H7 (cell line): Measurements from ENCODE around the gene SUPT5H. TPM values are rescaled to one million over a fixed set of nuclear protein-coding genes. Genes with fewer than 3 reads are reported as not detected.

Experiments
- DNase-seq: peaks from one replicate; pipeline ENCODE4 v3.0.0; 2012
- H3K27me3 ChIP-seq: 2 replicates; pipeline ENCODE4 v1.6.0; 2011; ENCODE audit warnings: mild to moderate bottlenecking, low read length; ENCODE audit not compliant: control insufficient read depth, insufficient read depth
- H3K36me3 ChIP-seq: replicated peaks from 2 replicates; pipeline ENCODE4 v1.5.1; 2011; ENCODE audit warnings: low read length; ENCODE audit not compliant: control insufficient read depth, insufficient read depth
- H3K4me3 ChIP-seq: 2 replicates; pipeline ENCODE4 v1.5.1; 2011; ENCODE audit warnings: low read depth, mild to moderate bottlenecking, control low read depth, low read length, moderate library complexity; ENCODE audit not compliant: insufficient read depth
- total RNA-seq: library from RNA; depleted of rRNA; stranded (reverse); fragments of >200 nt; shearing (Covaris generic); gene quantifications from 2 replicates; pipeline ENCODE4 v1.2.3, GENCODE V29; 2014

SUPT5H gene
- total RNA-seq, 1 experiment from 2014 or later, result 82.1 TPM

DNA sequence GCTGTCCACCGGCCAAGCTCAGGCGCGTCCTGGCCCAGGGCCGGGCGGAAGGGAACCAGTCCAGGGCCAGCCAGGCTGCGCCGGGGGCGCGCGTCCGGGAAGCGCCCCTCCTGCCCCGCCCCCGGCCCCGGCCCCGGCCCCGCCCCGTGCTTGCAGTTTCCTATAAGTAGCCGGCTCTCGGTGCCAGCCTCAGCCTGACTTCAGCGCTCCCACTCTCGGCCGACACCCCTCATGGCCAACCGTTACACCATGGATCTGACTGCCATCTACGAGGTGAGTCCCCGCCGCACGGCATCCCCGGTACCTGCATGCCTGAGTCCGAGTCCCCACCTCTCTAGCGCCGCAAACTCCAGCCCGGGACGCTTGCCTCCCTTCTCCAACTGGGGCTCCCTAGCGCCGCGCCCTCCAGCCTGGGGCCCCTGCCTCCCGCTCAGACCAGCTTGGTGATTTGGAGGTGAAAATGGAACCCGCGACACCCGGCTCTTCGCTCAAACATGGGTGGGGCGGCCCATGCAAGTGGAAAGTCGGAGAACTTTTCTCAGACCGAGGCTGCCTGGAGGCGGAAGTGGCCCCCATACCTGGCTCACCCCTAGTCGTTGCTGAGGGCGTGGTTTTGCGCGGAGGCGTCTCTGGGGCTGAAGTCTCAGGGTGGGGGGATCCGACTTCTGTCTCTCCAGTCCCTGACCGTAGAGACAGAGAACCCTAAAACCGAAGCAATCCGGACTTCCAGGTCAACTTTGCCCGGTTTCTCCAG, 38.5 kb upstream of the SUPT5H start, which contains the start of gene ZFP36:
Gene ZFP36 (plus strand): TSS at position 192 of the 754 bp plus-strand sequence. CDS start 58 bp downstream, at position 250.
- peak; percentile 96 for DNase-seq
- H3K27me3 ChIP-seq, result no peaks in the 10 kb centered on the region
- peak within 1 kb of the TSS; percentile 94 for H3K4me3 ChIP-seq
- peaks cover 3% of the 10 kb centered on the region; the same call in 1 of the 2 replicates for H3K36me3 ChIP-seq

DNA sequence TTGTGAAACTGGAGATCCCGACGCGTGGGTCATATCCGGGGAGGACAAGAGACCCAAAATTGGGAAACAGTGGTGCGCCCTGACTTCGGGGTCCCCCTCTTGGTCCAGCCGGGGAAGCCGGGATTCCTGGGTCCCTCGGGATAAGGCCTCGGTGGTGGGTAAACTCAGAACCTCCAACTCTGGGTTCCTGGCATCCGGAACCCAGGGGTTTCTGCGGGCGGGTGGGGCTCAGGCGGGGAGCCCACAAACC, 38.0 kb upstream of the SUPT5H start:
- Histone ChIP-seq H3K36me3 (peaks cover 3% of the 10 kb centered on the region; the same call in 1 of the 2 replicates), H3K27me3 (no peaks in the 10 kb centered on the region), H3K4me3 (peak overlapping the region; percentile 94)
- no peak for DNase-seq

DNA sequence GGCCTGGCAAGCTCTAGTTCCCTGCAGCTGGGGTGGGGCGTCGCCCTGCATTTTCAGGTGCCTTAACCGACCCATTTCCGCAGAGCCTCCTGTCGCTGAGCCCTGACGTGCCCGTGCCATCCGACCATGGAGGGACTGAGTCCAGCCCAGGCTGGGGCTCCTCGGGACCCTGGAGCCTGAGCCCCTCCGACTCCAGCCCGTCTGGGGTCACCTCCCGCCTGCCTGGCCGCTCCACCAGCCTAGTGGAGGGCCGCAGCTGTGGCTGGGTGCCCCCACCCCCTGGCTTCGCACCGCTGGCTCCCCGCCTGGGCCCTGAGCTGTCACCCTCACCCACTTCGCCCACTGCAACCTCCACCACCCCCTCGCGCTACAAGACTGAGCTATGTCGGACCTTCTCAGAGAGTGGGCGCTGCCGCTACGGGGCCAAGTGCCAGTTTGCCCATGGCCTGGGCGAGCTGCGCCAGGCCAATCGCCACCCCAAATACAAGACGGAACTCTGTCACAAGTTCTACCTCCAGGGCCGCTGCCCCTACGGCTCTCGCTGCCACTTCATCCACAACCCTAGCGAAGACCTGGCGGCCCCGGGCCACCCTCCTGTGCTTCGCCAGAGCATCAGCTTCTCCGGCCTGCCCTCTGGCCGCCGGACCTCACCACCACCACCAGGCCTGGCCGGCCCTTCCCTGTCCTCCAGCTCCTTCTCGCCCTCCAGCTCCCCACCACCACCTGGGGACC, 37.6 kb upstream of the SUPT5H start:
- Histone ChIP-seq H3K4me3 (peak overlapping the region; percentile 94), H3K36me3 (peaks cover 3% of the 10 kb centered on the region; the same call in 1 of the 2 replicates), H3K27me3 (no peaks in the 10 kb centered on the region)
- DNase-seq, result peak; percentile 69

DNA sequence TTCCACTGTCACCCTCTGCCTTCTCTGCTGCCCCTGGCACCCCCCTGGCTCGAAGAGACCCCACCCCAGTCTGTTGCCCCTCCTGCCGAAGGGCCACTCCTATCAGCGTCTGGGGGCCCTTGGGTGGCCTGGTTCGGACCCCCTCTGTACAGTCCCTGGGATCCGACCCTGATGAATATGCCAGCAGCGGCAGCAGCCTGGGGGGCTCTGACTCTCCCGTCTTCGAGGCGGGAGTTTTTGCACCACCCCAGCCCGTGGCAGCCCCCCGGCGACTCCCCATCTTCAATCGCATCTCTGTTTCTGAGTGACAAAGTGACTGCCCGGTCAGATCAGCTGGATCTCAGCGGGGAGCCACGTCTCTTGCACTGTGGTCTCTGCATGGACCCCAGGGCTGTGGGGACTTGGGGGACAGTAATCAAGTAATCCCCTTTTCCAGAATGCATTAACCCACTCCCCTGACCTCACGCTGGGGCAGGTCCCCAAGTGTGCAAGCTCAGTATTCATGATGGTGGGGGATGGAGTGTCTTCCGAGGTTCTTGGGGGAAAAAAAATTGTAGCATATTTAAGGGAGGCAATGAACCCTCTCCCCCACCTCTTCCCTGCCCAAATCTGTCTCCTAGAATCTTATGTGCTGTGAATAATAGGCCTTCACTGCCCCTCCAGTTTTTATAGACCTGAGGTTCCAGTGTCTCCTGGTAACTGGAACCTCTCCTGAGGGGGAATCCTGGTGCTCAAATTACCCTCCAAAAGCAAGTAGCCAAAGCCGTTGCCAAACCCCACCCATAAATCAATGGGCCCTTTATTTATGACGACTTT, 36.8 kb upstream of the SUPT5H start:
- peaks cover 3% of the 10 kb centered on the region; the same call in 1 of the 2 replicates for H3K36me3 ChIP-seq
- H3K27me3 ChIP-seq, result no peaks in the 10 kb centered on the region
- DNase-seq, result no peak
- H3K4me3 ChIP-seq, result no peak overlapping the region

DNA sequence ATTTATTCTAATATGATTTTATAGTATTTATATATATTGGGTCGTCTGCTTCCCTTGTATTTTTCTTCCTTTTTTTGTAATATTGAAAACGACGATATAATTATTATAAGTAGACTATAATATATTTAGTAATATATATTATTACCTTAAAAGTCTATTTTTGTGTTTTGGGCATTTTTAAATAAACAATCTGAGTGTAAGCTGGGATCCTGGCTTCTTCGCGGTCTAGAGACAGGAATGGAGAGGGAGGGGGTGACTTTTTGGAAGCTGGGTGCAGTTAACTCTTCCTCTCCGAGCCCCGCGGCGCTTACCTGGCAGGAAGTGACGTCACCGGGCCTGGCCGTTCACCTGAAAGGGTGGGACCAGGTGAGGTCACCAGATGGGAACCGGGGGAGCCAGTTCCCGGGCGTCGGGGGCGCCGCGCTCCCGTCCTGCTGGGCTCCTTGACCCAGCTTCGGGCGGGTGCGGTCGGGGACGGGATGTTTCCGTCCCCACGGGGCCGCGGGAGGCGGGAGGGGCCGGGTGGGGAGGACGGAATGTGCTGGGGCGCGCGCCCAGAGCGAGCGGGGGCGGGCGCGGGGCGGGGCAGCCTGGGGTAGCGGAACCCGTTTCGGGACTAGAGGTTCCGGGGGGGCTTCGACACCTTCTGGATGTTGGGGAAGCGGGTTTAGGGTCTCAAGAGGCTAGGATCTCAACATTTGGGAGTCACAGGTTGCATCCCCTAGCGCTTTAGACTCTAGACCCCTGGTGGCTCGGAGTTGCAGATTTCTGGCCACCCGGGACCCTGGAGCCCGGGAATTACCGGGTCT, 36.0 kb upstream of the SUPT5H start:
- Histone ChIP-seq H3K36me3 (peaks cover 3% of the 10 kb centered on the region; the same call in 1 of the 2 replicates), H3K4me3 (peak overlapping the region; percentile 84), H3K27me3 (no peaks in the 10 kb centered on the region)
- peak; percentile 96 for DNase-seq

DNA sequence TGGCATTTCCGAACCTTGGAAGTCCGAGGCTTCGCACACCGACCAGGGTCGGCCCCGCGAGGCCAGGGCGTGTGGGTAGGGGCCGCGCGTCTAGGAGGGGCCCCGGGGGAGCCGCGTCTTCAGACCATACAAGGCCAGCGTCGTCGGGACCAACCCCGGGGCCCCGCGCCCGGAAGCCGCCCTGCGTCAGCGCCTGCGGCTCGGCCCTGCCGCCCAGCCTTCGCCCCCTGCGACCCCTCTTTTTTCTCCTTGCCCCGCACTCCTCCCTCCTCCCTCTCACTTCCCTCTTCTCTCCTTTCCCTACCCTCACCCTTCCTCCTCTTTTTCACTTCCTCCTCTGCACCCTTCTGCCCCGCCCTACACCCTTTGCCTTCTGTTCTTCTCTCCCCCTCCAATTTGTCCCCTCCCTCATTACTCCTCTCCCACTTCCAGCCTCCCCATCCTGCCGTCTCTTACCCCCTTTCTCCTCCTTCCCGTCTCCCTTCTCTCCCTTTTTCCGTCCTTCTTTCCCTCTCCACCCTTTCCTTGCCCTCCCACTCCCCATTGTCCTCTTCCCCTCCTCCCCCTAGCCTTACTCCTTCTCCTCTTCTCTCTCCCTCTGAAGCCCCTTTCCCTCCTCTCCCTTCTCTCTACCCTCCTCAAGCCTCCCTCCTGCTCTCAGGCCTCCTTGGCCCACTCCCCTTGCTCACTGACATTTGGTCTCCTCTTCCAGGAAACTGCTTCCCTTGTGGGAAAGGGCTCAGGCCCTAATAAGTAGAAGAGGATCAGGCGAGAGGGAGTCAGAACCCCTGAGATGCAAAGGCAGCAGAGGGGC, 35.2 kb upstream of the SUPT5H start:
- peak; percentile 86 for DNase-seq
- Histone ChIP-seq H3K27me3 (no peaks in the 10 kb centered on the region), H3K4me3 (peak overlapping the region; percentile 84), H3K36me3 (peaks cover 3% of the 10 kb centered on the region; the same call in 1 of the 2 replicates)

DNA sequence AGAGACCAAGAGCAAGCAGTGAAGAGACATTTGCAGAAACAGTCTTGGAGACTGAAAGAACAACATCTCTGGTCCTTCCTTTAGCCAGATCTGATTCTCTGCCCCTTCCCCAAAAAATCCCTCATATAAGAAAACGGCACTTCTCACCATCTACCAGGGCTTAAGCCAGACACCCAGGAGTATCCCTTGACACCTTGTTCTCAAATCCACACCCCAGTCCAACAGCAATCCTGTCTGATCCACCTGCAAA, 34.6 kb upstream of the SUPT5H start:
- Histone ChIP-seq H3K4me3 (peak overlapping the region; percentile 84), H3K27me3 (no peaks in the 10 kb centered on the region), H3K36me3 (peaks cover 5% of the 10 kb centered on the region)
- DNase-seq, result no peak

DNA sequence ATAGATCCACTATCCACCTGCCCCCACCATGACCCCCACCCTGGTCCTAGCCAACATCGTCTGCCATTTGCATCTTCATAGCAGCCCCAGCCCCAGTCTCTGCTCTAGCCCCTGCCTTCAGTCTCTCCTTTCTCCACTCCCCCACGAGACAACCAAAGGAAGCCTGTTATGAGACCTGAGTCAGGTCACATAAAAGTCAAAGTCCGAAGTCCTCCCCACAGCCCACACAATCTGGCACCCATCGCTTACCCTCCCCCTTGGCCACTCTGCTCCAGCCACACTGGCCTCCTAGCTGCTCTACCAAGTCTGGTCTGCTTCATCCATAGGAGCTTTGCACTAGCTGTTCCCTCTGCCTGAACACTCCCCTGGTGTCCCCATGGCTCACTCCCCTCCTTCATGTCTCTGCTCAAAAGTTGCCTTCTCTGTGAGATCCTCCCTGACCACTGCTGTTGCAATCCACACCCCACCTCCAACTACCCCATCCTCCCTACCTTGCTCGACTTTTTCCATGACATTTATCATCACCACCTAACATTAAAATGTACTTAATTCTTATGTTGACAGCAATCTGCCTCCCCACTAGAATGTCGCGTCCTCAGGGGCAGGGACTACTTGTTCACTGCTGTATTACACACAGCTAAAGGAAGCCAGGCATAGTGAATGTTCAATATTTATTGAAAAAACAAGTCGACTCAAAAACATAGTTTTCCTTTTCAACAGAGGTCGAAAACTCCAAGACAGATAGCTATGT, 34.1 kb upstream of the SUPT5H start:
- Histone ChIP-seq H3K27me3 (no peaks in the 10 kb centered on the region), H3K4me3 (no peak overlapping the region), H3K36me3 (peaks cover 10% of the 10 kb centered on the region)
- DNase-seq, result no peak

DNA sequence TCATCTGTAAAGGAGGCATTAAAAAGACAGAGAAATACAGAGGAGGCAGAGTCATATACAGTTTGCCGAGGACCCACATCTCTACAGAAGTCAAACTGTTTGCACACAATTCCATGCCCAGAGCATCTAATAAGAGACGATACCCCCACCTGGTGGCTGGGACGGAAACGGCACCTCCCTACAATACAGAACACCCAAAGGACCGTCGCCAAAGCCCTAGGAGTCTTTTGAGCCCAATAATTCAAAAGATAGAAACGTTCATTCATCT, 33.6 kb upstream of the SUPT5H start:
- peaks cover 12% of the 10 kb centered on the region for H3K36me3 ChIP-seq
- DNase-seq, result peak; percentile 84

DNA sequence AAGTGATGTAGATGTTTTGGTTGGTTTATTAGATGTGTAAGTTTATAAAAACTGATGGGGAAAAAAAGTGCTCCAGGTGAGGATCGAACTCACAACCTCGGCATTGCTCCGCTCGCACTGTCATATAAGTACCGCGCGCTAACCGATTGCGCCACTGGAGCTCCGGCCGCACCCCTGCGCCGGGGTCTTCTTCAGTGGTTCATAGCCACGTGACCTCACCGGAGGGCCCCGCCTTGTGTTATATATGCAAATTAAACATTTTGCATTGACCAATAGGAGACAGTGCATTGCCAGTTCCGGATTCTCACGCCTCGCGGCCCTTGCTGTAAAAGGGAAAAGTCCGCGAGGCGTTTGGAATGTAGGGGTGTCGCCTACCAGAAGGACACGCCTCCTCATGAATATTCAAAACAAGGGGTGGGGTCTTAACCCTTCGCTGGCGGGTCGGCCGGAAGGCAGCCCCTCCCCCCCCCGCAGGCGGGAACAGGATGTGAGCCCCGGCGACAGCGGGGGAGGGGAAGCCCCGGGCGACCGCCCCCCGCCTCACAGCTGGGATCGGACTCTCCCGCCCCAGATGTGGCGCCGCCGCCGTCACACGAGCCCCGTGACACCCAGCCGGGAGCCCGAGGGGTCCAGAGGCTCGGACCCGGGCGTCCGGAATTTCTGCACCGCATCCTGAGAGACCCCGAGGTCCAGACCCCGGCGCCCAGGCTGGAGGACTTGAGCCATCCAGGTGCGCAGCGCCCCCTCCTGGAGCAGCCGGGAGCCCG, 33.1 kb upstream of the SUPT5H start, which contains the start of gene PLEKHG2:
Gene PLEKHG2 (plus strand): TSS at position 570 of the 767 bp plus-strand sequence. CDS start 1,418 bp downstream, outside the sequence.
- peaks cover 14% of the 10 kb centered on the region for H3K36me3 ChIP-seq
- H3K4me3 ChIP-seq, result peak within 1 kb of the TSS; percentile 87
- no peaks in the 10 kb centered on the region for H3K27me3 ChIP-seq
- DNase-seq, result peak; percentile 99

More for the DNA sequence above, 33.6 kb upstream of the SUPT5H start:
- Histone ChIP-seq H3K27me3 (no peaks in the 10 kb centered on the region), H3K4me3 (peak overlapping the region; percentile 38)

DNA sequence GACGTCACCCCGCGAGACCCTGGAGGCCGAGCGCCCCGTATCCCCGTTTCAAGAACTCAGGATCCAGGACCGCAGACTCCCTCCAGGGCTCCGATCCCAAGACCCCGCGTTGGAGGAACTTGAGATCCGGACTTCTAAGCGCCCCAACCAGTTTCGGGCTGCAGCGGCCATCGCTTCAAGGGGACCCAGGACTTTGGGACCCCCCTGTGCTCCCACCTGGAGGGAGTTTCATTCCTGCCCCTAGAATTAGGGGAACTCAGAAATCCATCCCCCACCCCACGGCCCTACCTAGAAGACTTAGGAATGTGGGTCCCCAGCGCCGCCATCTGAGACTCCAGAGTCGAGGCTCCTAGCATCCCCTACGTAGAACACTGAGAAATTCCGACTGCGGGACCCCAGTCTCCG, 32.5 kb upstream of the SUPT5H start:
- no peaks in the 10 kb centered on the region for H3K27me3 ChIP-seq
- peak overlapping the region; percentile 87 for H3K4me3 ChIP-seq
- no peak for DNase-seq
- H3K36me3 ChIP-seq, result peaks cover 14% of the 10 kb centered on the region

DNA sequence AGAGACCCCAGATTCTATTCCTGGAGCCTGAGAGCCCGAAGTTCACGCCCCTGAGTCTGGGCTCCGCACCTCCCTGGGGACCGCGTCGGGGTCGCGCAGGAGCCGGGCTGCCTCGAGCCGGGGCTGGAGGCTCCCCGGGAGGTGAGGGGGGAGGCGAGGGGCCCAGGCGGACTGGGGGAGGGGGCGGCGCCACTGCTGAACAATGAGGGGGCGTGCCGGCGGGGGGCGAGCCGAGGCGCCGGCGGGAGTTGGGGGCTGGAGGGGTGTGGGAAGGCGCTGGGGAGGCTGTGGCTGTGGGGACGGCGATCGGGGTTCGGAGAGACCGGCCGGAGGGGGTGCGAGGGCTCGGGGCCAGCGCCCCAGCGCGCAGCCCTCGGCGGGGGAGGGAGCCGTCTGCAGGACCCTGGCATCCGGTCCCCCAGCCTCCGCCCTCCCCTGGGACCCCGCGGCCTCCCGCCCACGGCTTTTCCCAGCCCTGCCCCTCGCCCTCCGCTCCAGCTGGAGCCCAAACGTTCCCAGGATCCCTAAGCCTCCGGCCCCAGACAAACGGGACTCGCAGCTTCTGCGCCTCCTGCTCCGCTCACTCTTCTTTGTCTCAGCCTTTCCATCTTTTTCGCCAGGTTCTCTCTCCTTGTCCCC, 32.0 kb upstream of the SUPT5H start:
- Histone ChIP-seq H3K36me3 (peaks cover 12% of the 10 kb centered on the region), H3K4me3 (peak overlapping the region; percentile 87), H3K27me3 (no peaks in the 10 kb centered on the region)
- DNase-seq, result peak; percentile 94
